ENCODE measurements around the gene MAD2L2.

MAD2L2 gene

DNA sequence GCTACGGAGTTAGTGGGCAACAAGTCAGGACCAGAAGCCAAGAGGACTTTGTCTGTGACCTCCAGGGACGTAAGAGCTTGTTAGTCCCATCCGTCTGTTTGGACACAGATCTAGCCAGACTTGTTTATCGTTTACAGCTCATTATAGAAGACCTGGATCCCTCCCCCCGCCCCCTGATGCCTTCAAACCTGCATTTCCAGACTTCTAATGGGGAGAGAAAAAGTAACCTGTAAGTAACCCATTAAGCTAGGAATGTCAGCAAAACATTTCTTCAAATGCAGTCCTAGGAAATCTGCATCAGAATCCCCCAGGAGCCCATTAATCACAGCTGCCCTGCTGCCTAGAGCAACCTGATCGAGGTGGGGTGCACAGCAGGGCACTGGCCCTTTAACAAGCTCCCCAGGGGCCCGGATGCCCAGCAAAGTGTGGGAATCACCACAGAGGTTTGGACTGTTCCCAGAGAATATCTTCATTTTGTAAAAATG, 1.4 kb upstream of the MAD2L2 start:
- no peak for DNase-seq (ENCODE audit: low read depth)

DNA sequence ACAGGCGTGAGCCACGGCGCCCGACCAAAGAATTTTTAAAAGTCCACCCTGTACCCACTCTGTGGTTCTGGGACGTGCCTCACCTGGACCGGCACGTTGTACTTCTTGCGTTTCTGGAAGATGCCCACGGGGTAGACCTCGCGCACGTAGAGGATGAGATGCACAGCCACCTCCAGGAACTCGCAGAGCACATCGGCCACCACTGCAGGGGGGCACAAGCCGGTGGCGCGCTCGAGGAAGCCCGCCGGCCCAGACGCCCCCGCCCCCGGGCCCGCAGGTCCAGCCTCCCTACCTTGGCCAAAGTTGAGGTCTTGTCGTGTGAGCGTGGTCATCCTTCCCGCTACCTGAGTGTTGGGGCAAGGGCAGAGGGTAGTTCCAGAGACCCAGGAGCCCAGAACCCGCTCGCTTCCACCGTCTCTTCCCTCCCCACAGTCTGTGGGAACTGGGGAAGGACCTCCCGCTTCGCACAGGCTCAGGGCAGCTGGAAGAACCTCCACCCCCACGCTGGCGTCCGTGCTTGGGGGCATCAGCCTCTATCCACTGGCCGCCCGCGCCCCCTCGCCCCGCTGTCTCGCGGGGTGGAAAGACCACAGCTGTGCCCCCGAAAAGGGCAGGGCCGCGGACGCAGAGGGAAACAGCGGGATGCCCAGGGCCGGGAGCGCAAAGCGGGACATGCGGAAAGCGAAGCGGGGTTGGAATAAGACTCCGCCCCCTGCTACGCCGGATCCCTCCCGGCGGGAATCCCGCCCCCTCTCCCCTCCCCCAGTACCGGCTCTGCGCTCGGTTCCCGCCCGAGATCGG, 478 bp downstream of the MAD2L2 start:
- DNase-seq (ENCODE audit: low read depth), result no peak

DNA sequence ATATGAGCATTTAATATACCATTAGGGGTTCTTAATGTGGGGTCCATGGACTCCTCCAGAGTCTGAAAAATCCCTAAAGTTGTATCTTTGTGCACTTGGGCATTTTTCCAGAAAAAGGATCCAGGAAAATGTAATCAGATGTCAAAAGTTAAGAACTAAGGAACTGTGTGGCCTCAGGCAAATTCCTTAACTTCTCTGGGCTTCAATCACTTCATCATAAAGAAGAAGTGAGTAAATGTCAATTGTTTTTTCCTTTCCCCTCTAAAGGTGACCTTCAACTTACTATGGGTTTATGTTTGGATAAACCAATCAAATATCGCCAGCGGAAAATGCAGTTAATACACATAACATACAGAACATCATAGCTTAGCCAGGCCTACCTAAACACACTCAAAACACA, 2.5 kb downstream of the MAD2L2 start:
- DNase-seq (ENCODE audit: low read depth), result no peak

DNA sequence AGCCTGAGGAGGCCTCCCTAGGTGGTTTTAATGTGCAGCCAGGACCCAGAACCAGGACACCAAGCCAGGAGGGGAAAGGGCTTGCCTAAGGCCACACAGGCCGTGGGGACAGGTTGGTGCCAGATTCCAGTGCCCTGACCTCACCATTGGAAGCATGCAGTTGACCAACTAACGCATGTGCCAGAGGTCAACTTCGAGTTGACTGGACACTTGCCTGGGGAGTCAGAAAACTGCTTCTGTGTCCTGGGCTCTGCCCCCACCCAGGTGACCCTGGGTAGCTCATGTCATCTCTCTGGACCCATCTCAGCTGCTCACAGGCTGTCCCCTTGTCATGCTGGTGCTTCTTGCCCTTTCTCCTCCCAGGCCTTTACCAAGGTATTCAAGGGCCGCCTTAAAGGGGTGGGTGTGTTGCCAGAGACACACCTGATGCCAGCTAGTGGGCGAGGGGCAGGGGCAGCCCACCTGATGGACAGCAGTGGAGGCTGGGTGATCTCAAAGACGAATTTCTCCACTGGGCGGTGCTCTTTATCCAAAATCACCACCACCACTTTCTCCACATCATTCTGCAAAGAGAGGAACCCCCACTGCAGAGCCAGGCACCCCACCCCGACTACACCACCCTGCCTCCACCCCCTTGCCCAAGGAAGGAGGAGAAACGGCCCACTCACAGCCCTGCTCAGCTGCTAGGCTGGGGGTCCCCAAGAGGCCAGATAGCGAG, 4.4 kb downstream of the MAD2L2 start:
- DNase-seq (ENCODE audit: low read depth), result no peak

DNA sequence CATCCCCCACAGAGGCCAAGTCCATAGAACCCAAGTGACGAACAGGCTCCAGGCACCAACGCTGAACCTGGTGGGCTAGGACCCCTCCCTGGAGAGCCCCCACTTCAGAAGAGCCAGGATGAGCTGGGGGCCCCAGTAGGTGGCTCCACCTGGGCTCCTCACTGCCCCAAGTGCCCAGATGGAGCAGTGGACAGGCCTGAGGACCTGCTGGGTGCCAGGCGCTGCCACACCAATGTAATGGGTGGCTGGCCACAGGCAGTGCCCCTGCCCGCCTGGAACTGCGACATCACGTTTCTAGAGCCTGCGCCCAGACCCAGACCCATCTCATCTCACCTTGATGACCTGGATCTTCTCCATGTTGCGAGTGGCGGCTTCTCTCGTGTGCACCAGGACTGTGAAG, 5.6 kb downstream of the MAD2L2 start:
- DNase-seq (ENCODE audit: low read depth), result no peak

DNA sequence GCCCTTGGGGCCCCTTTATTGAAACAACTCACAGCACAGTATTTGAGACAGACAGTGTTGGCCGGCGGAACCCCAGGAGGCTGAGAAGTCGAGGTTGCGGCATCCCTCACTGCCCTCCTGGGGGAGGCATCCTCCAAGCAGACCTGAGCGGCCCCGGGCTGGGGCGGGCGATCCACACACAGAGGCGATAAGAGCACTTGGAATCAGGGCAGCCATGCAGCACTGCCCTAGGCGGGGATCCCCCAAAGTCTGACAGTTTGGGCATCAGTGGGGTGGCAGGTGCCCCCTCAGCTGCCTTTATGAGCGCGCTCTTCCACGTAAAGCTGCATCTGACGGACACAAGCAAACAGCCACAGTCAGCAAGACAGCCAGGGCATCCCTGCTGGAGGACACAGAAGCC, 6.5 kb downstream of the MAD2L2 start:
- no peak for DNase-seq (ENCODE audit: low read depth)

DNA sequence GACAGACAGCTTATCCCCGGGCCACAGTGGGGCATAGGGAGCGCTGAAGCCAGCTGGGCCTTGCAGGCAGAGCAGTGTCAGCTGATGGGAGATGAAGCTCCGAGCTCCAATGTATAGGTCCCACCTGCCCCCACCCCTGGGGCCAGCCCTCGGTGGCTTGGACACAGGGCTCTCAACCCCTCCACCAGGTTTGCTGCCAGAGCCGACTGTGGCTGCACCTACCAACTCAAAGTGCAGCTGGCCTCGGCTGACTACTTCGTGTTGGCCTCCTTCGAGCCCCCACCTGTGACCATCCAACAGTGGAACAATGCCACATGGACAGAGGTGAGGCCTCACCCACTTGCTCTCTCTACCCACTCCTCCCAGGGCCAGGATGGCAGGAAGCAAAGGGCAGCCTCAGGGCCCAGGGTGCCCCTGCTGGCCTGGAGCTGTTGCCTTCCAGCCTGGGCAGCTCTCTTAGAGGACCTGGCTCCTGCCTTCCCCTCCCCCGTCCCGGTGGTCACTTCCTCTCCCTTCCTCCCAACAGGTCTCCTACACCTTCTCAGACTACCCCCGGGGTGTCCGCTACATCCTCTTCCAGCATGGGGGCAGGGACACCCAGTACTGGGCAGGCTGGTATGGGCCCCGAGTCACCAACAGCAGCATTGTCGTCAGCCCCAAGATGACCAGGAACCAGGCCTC, 7.7 kb downstream of the MAD2L2 start:
- no peak for DNase-seq (ENCODE audit: low read depth)

DNA sequence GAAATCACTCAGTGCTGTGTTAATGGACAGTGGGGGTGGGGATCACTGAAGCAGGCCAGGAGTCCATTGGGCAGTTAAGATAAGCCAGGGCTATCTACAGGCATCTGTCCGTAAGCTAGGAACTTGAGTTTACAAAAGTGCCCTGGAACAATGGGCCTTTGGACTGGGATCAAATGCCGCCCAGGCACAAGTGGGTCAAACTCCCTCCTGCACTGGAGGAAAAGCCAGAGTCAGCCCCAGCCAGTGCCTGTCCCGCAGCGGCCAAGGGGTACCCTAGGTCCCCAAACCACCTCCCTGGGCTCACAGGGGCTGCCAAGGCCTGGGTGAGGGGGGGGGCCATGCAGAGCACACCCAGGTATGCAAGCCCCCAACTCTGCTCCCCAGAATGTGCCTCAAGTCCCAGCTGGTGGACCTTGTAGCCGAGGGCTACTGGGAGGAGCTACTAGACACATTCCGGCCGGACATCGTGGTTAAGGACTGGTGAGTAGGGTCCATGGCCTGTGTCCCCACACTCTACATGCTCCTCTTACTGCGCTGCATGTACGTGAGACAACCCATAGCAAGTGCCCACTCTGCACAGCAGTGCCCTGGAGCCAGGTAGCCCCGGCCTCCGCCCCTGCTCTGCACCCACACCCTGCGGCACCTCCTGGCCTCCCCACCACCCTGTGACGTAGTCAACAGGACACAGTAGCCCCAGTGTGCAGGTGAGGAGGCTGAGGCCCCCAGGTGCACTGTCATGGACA, 9.2 kb downstream of the MAD2L2 start:
- no peak for DNase-seq (ENCODE audit: low read depth)

DNA sequence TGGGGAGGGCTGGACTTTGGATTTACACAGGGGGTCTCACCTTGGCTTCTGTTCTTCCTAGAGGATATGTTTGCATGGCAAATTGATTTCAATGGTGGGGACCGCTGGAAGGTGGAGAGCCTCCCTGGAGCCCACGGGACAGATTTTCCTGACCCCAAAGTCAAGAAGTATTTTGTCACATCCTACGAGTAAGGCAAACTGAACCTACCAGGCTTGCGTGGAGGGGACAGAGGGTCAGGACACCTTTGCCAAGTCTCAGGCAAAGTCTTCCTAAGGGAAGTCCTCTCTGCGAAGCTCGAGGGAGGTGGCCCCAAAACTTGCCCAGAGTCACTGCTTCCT, 9.8 kb downstream of the MAD2L2 start:
- no peak for DNase-seq (ENCODE audit: low read depth)

DNA sequence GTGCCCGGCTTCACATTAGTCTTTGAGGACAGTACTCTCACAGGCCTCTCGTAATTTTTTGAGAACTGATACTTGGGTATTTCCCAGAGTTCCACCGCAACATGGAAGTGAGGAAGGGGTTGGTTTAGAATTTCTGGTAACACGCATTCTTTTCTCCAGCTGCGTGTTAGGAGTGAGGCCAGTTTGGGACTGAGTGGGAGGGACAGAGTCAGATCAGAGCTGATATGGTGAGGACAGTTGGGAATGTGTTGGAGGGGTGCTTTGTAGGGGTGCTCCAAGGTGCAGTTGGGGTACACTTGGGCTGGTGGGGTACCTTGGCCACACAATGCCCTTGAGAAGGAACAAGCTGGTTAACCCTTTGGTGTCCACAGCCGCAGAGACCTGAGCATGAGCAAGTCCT, 10.2 kb downstream of the MAD2L2 start:
- no peak for DNase-seq (ENCODE audit: low read depth)

DNA sequence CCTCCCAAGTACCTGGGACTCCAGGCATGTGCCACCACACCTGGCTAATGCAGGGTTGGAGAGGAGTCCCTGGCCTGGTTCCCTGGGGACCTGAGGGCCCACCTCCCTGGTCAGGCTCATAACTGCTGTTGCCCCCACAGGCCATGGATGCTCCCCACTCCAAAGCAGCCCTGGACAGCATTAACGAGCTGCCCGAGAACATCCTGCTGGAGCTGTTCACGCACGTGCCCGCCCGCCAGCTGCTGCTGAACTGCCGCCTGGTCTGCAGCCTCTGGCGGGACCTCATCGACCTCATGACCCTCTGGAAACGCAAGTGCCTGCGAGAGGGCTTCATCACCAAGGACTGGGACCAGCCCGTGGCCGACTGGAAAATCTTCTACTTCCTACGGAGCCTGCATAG, 12.4 kb downstream of the MAD2L2 start:
- DNase-seq (ENCODE audit: low read depth), result no peak

DNA sequence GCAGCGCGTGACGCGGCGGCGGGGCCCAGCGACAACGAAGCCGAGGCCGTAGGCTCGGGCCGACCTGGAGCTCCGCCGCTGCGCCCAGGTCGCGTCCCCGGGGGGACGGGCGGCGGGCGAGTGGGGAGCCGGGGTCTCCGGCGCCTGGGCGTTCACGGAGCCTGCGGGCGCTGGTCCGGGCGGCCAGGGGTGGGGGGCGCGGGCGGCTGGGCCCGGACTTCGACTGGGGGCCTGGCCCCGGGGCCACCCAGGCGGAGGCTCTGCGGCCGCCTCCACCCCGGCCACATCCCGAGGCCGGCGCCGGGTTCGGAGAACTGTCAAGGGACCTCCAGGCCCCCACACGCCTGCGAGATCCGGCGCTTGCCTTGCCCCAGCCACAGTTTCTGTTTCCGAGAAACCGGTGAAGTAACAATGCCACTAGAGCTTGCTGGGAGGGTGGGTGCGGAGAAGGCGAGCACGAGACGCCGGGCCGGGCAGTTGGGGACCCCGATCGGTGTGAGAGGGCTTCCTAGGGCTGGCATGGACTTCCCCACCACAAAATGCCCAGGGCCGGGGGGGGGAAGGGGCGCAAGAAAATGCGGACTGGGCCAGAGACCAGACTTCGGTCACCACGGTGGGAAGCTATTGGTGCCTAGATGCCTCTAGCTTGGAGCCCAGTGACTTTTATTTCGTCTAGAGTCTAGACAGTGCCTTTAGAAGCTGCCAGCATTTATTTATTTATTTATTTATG, 16.4 kb downstream of the MAD2L2 start:
- DNase-seq (ENCODE audit: low read depth), result no peak

DNA sequence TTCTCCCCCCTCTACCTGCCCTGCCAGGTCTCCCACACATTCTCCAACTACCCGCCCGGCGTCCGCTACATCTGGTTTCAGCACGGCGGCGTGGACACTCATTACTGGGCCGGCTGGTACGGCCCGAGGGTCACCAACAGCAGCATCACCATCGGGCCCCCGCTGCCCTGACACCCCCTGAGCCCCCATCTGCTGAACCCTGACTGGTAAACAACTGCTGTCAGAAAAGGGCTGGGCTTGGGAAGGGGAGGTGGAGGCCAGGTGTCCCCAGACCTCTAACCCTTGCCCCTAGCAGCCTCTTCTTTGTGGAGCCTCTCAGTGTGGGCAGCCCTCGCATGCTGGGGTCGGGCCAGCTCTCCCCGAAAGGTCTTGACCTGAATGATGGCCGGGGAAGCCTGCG, 19.8 kb downstream of the MAD2L2 start:
- DNase-seq (ENCODE audit: low read depth), result no peak

DNA sequence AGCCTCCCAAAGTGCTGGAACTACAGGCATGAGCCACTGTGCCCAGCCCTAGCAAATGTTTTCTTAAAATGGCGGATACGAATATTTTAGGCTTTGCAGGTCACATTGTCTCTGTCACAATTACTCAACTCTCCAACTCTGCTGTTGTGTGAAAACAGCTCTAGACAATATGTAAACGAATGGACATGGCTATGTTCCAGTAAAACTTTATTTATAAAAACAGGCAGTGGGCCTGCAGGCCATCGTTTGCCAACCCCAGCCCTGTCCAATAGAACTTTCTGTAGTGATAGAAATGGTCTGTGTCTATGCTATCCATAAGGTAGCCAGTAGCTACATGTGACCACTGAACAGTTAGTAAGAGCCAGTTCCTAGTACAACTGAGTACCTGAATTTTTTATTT, 21.2 kb downstream of the MAD2L2 start:
- DNase-seq (ENCODE audit: low read depth), result no peak

DNA sequence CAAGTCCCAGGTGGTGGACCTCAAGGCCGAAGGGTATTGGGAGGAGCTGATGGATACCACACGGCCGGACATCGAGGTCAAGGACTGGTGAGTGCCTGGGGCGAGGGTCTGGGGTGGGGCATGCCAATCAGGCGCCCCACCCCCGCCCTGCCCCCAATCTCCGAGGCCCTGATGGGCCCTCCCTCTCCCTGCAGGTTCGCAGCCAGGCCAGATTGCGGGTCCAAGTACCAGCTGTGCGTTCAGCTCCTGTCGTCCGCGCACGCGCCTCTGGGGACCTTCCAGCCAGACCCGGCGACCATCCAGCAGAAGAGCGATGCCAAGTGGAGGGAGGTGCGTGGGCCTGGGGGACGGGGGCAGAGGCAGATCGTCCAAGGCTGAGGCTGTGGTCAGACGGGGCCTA, 22.4 kb downstream of the MAD2L2 start:
- no peak for DNase-seq (ENCODE audit: low read depth)

DNA sequence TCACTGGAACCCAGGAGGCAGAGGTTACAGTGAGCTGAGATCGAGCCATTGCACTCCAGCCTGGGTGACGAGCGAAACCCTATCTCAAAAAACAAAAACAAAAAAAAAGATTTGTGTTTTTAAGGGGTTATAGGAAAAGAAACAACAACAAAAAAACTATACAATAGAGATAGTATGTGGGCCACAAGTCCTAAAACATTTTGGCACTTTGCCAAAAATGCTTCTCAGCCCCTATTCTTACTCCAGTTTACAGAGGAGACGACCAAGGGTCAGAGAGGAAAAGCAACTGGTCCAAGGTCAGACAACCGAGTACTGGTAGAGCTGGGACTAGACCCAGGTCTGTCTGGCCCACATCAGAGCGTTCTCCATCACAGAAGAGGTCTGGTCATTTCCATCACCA, 23.3 kb downstream of the MAD2L2 start:
- DNase-seq (ENCODE audit: low read depth), result no peak

DNA sequence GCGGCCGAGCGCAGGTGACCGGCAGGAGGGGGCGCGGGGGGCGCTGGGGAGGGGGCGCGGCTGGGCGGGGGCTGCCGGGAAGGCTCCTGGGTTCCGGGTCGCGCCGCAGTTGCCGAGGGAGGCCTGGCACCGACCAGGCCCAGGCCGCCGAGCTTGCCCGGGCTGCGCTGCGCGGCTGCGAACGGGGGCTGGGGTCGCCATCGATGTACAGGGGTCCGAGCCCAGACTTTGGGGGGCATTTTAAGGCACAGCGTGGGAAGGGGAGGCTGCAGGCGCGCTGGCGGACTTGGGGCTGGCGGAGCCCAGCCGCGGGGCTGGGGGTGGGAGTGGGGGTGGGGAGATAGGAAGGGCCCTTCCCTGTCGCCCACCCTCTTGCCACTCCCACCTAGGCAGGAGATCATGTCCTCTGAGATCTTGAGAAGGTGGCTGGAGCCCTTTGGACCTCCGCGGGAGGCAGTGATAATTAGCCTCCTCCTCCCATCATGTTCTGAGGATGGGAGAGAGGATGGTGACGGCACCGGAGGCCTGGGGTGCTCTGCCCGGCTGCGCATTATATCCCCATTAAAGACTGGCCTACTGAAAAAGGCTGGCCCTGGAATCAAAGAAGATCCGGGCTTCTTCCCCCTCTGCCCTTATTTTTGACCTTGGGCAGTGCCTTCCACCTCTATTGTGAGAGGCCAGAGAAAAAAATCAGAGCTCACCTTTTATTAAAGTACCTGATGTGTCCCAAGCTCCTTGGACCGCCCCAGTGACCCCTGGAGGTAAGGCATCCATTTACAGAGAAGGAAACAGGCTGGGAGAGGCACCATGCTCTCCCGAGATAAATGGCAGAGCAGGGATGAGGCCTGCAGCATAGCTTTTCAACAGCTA, 25.8 kb downstream of the MAD2L2 start:
- no peak for DNase-seq (ENCODE audit: low read depth)

DNA sequence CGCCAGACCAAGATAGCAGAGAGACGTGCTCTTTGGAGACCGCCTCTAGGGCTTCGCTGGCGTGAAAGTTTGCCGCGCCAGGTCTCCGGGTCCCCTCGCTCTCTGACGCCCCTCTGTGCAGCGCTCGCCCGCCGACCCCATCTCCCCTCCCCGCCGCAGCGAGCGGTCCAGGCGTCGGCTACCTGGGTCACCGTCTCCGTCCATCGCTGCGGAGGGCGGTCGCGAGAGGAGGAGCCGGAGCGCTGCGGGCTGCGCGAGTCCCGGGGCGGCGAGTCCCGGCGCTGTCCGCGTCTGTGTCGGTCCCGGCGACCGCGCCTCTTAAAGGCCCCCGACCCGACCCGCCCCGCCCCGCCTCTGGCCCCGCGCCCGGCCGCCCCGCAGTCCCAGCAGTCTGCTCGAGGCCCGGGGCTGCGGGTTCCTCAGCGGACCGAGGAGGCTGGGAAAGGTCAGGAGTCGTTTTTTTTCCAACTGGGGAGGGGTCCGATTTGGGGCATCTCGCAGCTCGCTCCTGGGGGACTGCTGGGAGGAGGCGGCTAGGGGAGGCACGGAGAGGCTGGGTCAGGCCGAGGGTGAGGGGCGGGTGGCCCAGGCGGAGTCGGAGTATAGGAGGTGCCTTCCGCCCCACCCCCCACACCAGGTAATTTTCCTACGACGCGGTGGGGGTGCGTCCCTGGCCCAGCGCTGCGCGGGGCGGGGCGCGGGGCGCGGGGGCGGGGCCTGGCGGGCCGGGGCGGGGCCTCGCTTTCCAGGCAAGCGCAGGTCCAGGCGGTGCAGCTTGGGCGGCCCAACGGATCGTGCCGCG, 26.6 kb downstream of the MAD2L2 start, which contains the start of the genes FBXO2 and FBXO44:
TSS of gene FBXO2 (minus strand) at position 293 of the 802 bp plus-strand sequence. CDS start at position 204, 89 bp downstream.
TSS of gene FBXO44 (plus strand) at position 741 of the 802 bp plus-strand sequence. CDS start 959 bp downstream, outside the sequence.
- no peak for DNase-seq (ENCODE audit: low read depth)

DNA sequence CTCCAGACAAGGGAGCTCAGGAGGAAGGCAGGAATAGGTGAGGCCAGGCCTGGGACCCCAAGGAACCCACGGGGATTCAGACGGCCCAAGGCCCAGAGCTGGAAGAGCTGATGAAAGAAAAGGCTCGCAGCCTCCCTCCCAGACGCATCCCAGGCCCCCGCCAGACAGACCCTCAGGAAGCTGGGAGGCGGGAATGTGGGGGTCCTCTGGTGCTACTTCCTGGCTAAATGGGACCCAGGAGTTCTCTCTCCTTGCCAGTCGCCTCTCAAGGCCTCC, 27.1 kb downstream of the MAD2L2 start:
- DNase-seq (ENCODE audit: low read depth), result no peak
